HEK293T (cell line): ENCODE data around the gene CIC.

Experiments
- CTCF ChIA-PET: fragments of 350-600 bp; formaldehyde crosslinking; extraction: SDS; loops from one replicate; lab custom pipeline; 2021; ENCODE audit warnings: antibody characterized with exemption, inconsistent platforms; lab: Yijun Ruan, JAX
- POLR2A ChIA-PET: fragments of 350-600 bp; formaldehyde crosslinking; extraction: SDS; loops from one replicate; lab custom pipeline; 2020; ENCODE audit warnings: antibody characterized with exemption, inconsistent platforms; lab: Yijun Ruan, JAX
- DNase-seq: peaks from one replicate; pipeline ENCODE4 v3.0.0; 2012; ENCODE audit warnings: mixed read lengths; ENCODE audit errors: extremely low spot score
- ARNT ChIP-seq: fragments of 450-650 bp; IDR thresholded peaks from 2 replicates; pipeline ENCODE4 v1.6.1; 2017; ENCODE audit warnings: mild to moderate bottlenecking
- BHLHE40 ChIP-seq: fragments of 450-650 bp; IDR thresholded peaks from 2 replicates; pipeline ENCODE4 v1.6.1; 2016; ENCODE audit warnings: mild to moderate bottlenecking, moderate library complexity, borderline replicate concordance
- CTBP1 ChIP-seq: fragments of 450-650 bp; IDR thresholded peaks from 2 replicates; pipeline ENCODE4 v1.6.1; 2016; ENCODE audit warnings: borderline replicate concordance
- ELF4 ChIP-seq: fragments of 450-650 bp; IDR thresholded peaks from 2 replicates; pipeline ENCODE4 v1.6.1; 2017; ENCODE audit warnings: antibody characterized with exemption
- FOXA1 ChIP-seq: fragments of 450-650 bp; IDR thresholded peaks from 2 replicates; pipeline ENCODE4 v1.6.1; 2016; ENCODE audit warnings: mild to moderate bottlenecking
- FOXK2 ChIP-seq: fragments of 450-650 bp; IDR thresholded peaks from 2 replicates; pipeline ENCODE4 v1.6.1; 2016; ENCODE audit warnings: mild to moderate bottlenecking
- FOXM1 ChIP-seq: fragments of 450-650 bp; IDR thresholded peaks from 2 replicates; pipeline ENCODE4 v1.6.1; 2017; ENCODE audit warnings: mild to moderate bottlenecking, borderline replicate concordance
- HDGF ChIP-seq: fragments of 450-650 bp; IDR thresholded peaks from 2 replicates; pipeline ENCODE4 v1.6.1; 2017; ENCODE audit warnings: antibody characterized with exemption, borderline replicate concordance
- L3MBTL2 ChIP-seq: fragments of 450-650 bp; conservative IDR thresholded peaks from 2 replicates; pipeline ENCODE4 v1.6.1; 2016; ENCODE audit warnings: mild to moderate bottlenecking
- LEF1 ChIP-seq: fragments of 450-650 bp; IDR thresholded peaks from 2 replicates; pipeline ENCODE4 v1.6.1; 2017; ENCODE audit warnings: mild to moderate bottlenecking, borderline replicate concordance
- NFRKB ChIP-seq: fragments of 450-650 bp; IDR thresholded peaks from 2 replicates; pipeline ENCODE4 v1.6.1; 2016; ENCODE audit warnings: mild to moderate bottlenecking, moderate library complexity
- PKNOX1 ChIP-seq: fragments of 450-650 bp; IDR thresholded peaks from 2 replicates; pipeline ENCODE4 v1.6.1; 2016
- SP1 ChIP-seq: fragments of 450-650 bp; IDR thresholded peaks from 2 replicates; pipeline ENCODE4 v1.6.1; 2017
- SUZ12 ChIP-seq: fragments of 450-650 bp; IDR thresholded peaks from 2 replicates; pipeline ENCODE4 v1.6.1; 2016; ENCODE audit warnings: mild to moderate bottlenecking
- TARDBP ChIP-seq: fragments of 450-650 bp; IDR thresholded peaks from 2 replicates; pipeline ENCODE4 v1.6.1; 2016
- ZNF384 ChIP-seq: fragments of 450-650 bp; IDR thresholded peaks from 2 replicates; pipeline ENCODE4 v1.6.1; 2016

Gene CIC

GRCh38 chr19:42291435-42291810 is 22.4 kb downstream of the CIC start:
- DNase-seq = no peak
- no peak for TF ChIP-seq BHLHE40
- no peak for TF ChIP-seq PKNOX1
- TF ChIP-seq ELF4 = no peak
- TF ChIP-seq FOXA1 = no peak
- TF ChIP-seq ARNT = no peak
- TF ChIP-seq L3MBTL2 = no peak
- TF ChIP-seq CTBP1 = no peak
- no peak for TF ChIP-seq TARDBP
- CTCF ChIA-PET = no interaction called here
- POLR2A ChIA-PET = no interaction called here

GRCh38 chr19:42292042-42292960 is 23.2 kb downstream of the CIC start:
- POLR2A ChIA-PET = no interaction called here
- CTCF ChIA-PET = no interaction called here
- no peak for TF ChIP-seq FOXK2
- no peak for TF ChIP-seq NFRKB
- no peak for TF ChIP-seq L3MBTL2
- TF ChIP-seq ARNT = no peak
- no peak for TF ChIP-seq ZNF384
- no peak for TF ChIP-seq SUZ12
- TF ChIP-seq CTBP1 = no peak
- TF ChIP-seq ELF4 = no peak
- TF ChIP-seq TARDBP = no peak
- TF ChIP-seq BHLHE40 = no peak
- no peak for TF ChIP-seq FOXM1
- TF ChIP-seq SP1 = no peak
- TF ChIP-seq HDGF = no peak
- TF ChIP-seq FOXA1 = no peak
- TF ChIP-seq PKNOX1 = no peak
- no peak for TF ChIP-seq LEF1
- no peak for DNase-seq

GRCh38 chr19:42292963-42293362 is 23.9 kb downstream of the CIC start:
- TF ChIP-seq FOXK2 (no peak), FOXM1 (no peak), BHLHE40 (no peak), TARDBP (no peak), LEF1 (no peak), HDGF (no peak), L3MBTL2 (no peak), ELF4 (no peak), SP1 (no peak), NFRKB (no peak)
- ChIA-PET CTCF (no interaction called here), POLR2A (interaction anchor here (1.0 kb wide), 1 partner anchor 49 kb away, joined by 3 read pairs; no protein-coding TSS in a partner anchor)
- no peak for DNase-seq

- POLR2A ChIA-PET = interaction anchor here (1.0 kb wide), 1 partner anchor 50 kb away, joined by 3 read pairs; no protein-coding TSS in a partner anchor
- TF ChIP-seq FOXA1 (no peak), TARDBP (no peak), FOXK2 (no peak), HDGF (no peak), FOXM1 (no peak), CTBP1 (no peak), BHLHE40 (no peak), LEF1 (no peak), SP1 (no peak), ELF4 (no peak), NFRKB (no peak), ARNT (no peak), ZNF384 (no peak), SUZ12 (no peak), PKNOX1 (no peak)
- CTCF ChIA-PET = no interaction called here
- DNase-seq = no peak
These were observed 24.5 kb downstream of the CIC start for GRCh38 chr19:42293540-42293939.

- TF ChIP-seq L3MBTL2 = no peak
- TF ChIP-seq LEF1 = no peak
- TF ChIP-seq CTBP1 = no peak
- TF ChIP-seq ARNT = no peak
- no peak for TF ChIP-seq TARDBP
- no peak for TF ChIP-seq FOXA1
- TF ChIP-seq SP1 = no peak
- no peak for TF ChIP-seq SUZ12
- no peak for TF ChIP-seq ELF4
- TF ChIP-seq NFRKB = no peak
- TF ChIP-seq PKNOX1 = no peak
- no peak for TF ChIP-seq FOXK2
- no peak for TF ChIP-seq FOXM1
- no peak for TF ChIP-seq HDGF
- no peak for TF ChIP-seq ZNF384
- no peak for TF ChIP-seq BHLHE40
- ChIA-PET POLR2A (interaction anchor here (1.0 to 2.3 kb wide), 2 partner anchors 50 to 51 kb away, joined by 3 to 10 read pairs; partner anchors contain the start of gene GSK3A), CTCF (interaction anchor here (0.8 kb wide), 1 partner anchor 47 kb away, joined by 4 read pairs; no protein-coding TSS in a partner anchor)
- DNase-seq = no peak
These were observed 24.9 kb downstream of the CIC start for GRCh38 chr19:42293948-42294347.
